ENCODE measurements around the gene PEX16. TPM values are rescaled to one million over a fixed set of nuclear protein-coding genes. Genes with fewer than 3 reads are reported as not detected.

Gene PEX16
- total and polyA plus RNA-seq, 2 of the 13 experiments (the other 11 are each of a cell fraction or from before 2014, with no cell fraction given), result 12.5 to 21.8 TPM

- no peak for TF ChIP-seq GMEB1 (CRISPR knock-in tag; IDR thresholded peaks at IDR 0.05; ENCODE audit: borderline replicate concordance)
- TF ChIP-seq THAP11 (CRISPR knock-in tag; IDR thresholded peaks at IDR 0.05), result 0 out of 2 replicates have a peak, but pooled peaks have one; percentile 29
- TF ChIP-seq ZNF678 (CRISPR knock-in tag; IDR thresholded peaks at IDR 0.05), result no peak
- no peak; the same call in 1 of the 2 replicates for TF ChIP-seq ZBTB49 (CRISPR knock-in tag; IDR thresholded peaks at IDR 0.05; ENCODE audit: borderline replicate concordance)
- no peak for TF ChIP-seq RBM39 (IDR thresholded peaks at IDR 0.05; ENCODE audit: low read depth, low read length, poor library complexity, severe bottlenecking)
- TF ChIP-seq ZNF337 (CRISPR knock-in tag; IDR thresholded peaks at IDR 0.05; ENCODE audit: borderline replicate concordance, low read depth), result no peak
- TF ChIP-seq NAIF1 (CRISPR knock-in tag; IDR thresholded peaks at IDR 0.05; ENCODE audit: borderline replicate concordance), result no peak
- TF ChIP-seq ZBTB4 (CRISPR knock-in tag; IDR thresholded peaks at IDR 0.05; ENCODE audit: borderline replicate concordance), result no peak
- TF ChIP-seq HBP1 (CRISPR knock-in tag; IDR thresholded peaks at IDR 0.05; ENCODE audit: low read depth), result 0 out of 2 replicates have a peak, but pooled peaks have one; percentile 24
- no peak for TF ChIP-seq HMGA1 (CRISPR knock-in tag; conservative IDR thresholded peaks at IDR 0.05)
- no peak for TF ChIP-seq ATM (IDR thresholded peaks at IDR 0.05; ENCODE audit: borderline replicate concordance)
- no peak for TF ChIP-seq ZBTB46 (CRISPR knock-in tag; IDR thresholded peaks at IDR 0.05; ENCODE audit: borderline replicate concordance)
- no peak for TF ChIP-seq TEAD3 (CRISPR knock-in tag; optimal IDR thresholded peaks at IDR 0.05; ENCODE audit: borderline replicate concordance)
- no peak for TF ChIP-seq MTF2 (CRISPR knock-in tag; IDR thresholded peaks at IDR 0.05; ENCODE audit: borderline replicate concordance)
- TF ChIP-seq ZKSCAN5 (CRISPR knock-in tag; IDR thresholded peaks at IDR 0.05), result no peak
- no peak for TF ChIP-seq GLI4 (CRISPR knock-in tag; IDR thresholded peaks at IDR 0.05; ENCODE audit: borderline replicate concordance)
- TF ChIP-seq ETV5 (CRISPR knock-in tag; IDR thresholded peaks at IDR 0.05; ENCODE audit: borderline replicate concordance), result peak; percentile 33; the same call in 1 of the 2 replicates
- no peak for TF ChIP-seq ATF1 (CRISPR knock-in tag; IDR thresholded peaks at IDR 0.05)
Observed at GRCh38 chr11:45885274-45885920, 32.3 kb downstream of the PEX16 start, which contains the start of gene MAPK8IP1 (continued).
